ENCODE results near the gene SPAM1. TPM values are rescaled to one million over a fixed set of nuclear protein-coding genes. Genes with fewer than 3 reads are reported as not detected.

SPAM1 gene
- total RNA-seq, 4 donors from 2014 or later, result not detected

DNA sequence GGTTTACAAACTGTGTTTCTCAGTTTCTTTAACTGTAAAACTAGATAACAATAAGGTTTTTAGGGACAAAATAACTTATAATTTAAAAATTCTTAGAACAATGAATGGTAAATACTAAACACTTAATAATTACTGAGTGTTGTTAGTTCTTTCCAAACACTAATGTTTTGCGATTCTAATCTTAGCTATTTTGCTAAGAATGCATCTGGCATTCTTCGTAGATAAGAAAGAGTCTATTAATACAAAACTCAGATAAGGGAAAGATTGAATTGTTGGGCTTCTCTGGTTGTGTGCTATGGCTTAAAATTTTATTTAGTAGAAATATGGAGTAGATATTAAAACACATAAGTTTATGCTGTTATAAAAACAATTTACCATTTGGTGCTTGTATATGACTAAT is 62.4 kb downstream of the SPAM1 start:
- intact Hi-C loops (cut with DNase I), result no loop called here
- WGBS, 2 donors, result 73 to 74% methylated on average over 2 of the region's 2 CpGs
- DNase-seq, result no peak
- H3K27ac ChIP-seq, result no peak overlapping the region
- TF ChIP-seq CTCF (IDR thresholded peaks at IDR 0.05) (no peak), POLR2A (IDR thresholded peaks at IDR 0.05) (no peak)
- H3K4me1 ChIP-seq, result no peaks in the 10 kb centered on the region
- H3K4me3 ChIP-seq (replicated peaks in 1 of 3), result no peak overlapping the region
- no peaks in the 10 kb centered on the region for H3K36me3 ChIP-seq
- no peaks in the 10 kb centered on the region for H3K27me3 ChIP-seq
- no peaks in the 10 kb centered on the region for H3K9me3 ChIP-seq

DNA sequence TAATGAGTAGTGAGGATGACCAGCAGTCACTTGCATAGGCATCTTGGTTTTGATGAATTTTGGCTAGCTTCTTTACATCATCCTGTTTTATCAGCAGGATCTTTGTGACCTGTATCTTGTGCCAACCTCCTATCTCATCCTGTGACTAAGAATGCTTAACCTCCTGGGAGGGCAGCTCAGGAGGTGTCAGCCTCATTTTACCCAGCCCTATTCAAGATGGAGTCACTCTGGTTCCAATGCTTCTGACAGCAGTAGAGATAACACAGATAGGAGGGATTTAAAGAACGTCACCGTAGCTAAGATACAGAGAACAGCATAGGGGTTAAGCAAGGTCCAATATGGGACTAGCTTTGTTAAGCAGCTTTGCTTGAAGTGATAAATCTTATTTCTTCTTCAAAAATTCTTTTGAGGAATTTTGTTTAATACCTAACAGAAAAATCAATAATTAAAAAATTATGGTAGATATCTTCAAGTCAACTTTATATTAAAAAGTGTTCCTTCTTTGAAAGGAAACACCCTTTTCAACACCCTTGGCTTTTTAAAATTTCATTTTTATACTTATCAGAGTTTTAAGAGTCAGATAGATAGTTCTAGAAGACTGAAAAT is 68.0 kb downstream of the SPAM1 start:
- no peak for DNase-seq
- TF ChIP-seq CTCF (IDR thresholded peaks at IDR 0.05) (no peak), POLR2A (IDR thresholded peaks at IDR 0.05) (no peak)
- Histone ChIP-seq H3K4me3 (replicated peaks in 1 of 3) (no peak overlapping the region), H3K27ac (no peak overlapping the region), H3K27me3 (no peaks in the 10 kb centered on the region), H3K9me3 (no peaks in the 10 kb centered on the region), H3K4me1 (no peaks in the 10 kb centered on the region), H3K36me3 (no peaks in the 10 kb centered on the region)
- WGBS, 2 donors, result 71 to 89% methylated on average over 2 of the region's 2 CpGs
- intact Hi-C loops (cut with DNase I), result no loop called here

DNA sequence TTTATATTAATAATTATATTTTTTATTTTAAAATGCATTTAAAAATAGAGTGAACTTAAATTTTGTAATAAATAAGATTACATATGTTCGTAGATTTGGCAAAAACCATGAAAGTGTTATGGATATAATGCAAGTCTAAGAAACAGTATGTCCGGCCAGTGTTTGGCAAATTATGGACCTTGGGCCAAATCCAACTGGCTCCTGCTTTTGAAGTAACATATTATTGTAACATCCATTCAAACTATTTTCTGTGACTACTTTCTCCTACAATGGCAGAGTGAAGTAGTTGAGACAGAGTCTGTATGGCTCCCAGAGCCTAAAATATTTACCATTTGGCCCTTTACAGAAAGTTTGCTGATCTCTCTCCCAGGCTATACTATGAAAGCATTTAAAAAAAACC is 69.0 kb downstream of the SPAM1 start:
- DNase-seq, result no peak
- no peak overlapping the region for H3K4me3 ChIP-seq (replicated peaks in 1 of 3)

DNA sequence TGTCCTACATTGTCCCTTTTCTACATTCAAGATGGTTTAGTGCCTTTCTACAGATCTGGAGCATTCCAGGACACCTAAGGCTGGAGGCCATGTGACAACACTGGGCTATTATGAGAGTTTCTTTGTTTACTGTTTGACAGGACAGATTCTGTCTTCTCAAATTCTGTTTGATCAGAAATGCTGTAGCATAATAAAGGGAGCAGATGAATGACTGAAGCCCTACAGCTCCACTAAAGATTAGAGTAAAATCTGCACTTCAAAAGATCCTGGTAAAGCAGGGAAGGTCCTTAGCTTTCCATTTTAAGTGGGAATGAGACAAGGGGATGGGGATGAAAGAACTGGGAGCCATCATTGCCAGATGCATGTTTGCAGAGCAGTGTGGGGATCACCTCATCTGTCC is 69.4 kb downstream of the SPAM1 start:
- intact Hi-C loops (cut with DNase I), result no loop called here
- TF ChIP-seq POLR2A (IDR thresholded peaks at IDR 0.05) (no peak), CTCF (IDR thresholded peaks at IDR 0.05) (no peak)
- Histone ChIP-seq H3K4me3 (replicated peaks in 1 of 3) (no peak overlapping the region), H3K36me3 (no peaks in the 10 kb centered on the region), H3K27me3 (no peaks in the 10 kb centered on the region), H3K4me1 (no peaks in the 10 kb centered on the region), H3K27ac (no peak overlapping the region), H3K9me3 (no peaks in the 10 kb centered on the region)
- DNase-seq, result no peak

More for the DNA sequence above, 69.0 kb downstream of the SPAM1 start:
- Histone ChIP-seq H3K27ac (no peak overlapping the region), H3K9me3 (no peaks in the 10 kb centered on the region), H3K4me1 (no peaks in the 10 kb centered on the region), H3K27me3 (no peaks in the 10 kb centered on the region), H3K36me3 (no peaks in the 10 kb centered on the region)
- intact Hi-C loops (cut with DNase I), result no loop called here
- TF ChIP-seq POLR2A (IDR thresholded peaks at IDR 0.05), result no peak
- no peak for TF ChIP-seq CTCF (IDR thresholded peaks at IDR 0.05)
- WGBS, 2 donors, result 76 to 83% methylated on average over 2 of the region's 2 CpGs

DNA sequence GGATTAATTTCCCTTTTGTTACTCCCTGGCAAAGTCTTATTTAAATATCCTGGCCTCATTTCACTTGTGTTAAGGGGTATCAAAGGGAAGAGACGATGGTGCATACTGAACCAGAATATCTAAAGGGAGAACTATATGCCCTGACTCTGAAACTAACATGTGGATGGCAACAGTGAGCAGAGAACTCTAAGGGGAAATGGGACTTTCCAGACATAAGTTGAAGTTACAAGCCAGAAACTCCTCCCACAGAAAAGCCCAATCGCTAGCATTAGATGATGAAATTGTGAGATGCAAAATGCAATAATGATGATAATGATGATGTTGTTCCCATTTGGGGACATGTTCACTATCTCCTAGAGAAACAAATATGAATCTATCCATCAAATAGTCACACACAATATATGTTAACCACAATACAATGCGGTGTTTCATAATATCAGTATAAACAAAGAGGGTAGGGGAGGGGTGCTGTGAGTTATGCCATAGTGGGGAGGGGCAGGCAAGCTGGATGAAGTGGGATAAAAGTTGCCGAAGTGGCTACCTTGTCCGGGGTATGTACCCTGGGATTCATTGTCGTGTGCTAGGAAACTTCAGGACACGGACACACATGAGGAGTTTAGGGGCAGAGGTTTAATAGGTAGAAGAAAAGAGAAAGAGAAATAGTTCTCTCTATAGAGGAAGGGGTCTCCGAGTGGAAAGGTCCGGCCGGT is 70.7 kb downstream of the SPAM1 start:
- TF ChIP-seq CTCF (IDR thresholded peaks at IDR 0.05) (no peak), POLR2A (IDR thresholded peaks at IDR 0.05) (no peak)
- no peak for DNase-seq
- Histone ChIP-seq H3K4me1 (no peaks in the 10 kb centered on the region), H3K36me3 (no peaks in the 10 kb centered on the region), H3K27ac (no peak overlapping the region), H3K9me3 (no peaks in the 10 kb centered on the region), H3K27me3 (no peaks in the 10 kb centered on the region), H3K4me3 (replicated peaks in 1 of 3) (no peak overlapping the region)
- 90 to 93% methylated on average over 10 of the region's 10 CpGs for WGBS, 2 donors
- intact Hi-C loops (cut with DNase I), result no loop called here

All from thyroid gland (tissue), 4 donors.